ENCODE data around the gene DLGAP4.

Gene DLGAP4

DNA sequence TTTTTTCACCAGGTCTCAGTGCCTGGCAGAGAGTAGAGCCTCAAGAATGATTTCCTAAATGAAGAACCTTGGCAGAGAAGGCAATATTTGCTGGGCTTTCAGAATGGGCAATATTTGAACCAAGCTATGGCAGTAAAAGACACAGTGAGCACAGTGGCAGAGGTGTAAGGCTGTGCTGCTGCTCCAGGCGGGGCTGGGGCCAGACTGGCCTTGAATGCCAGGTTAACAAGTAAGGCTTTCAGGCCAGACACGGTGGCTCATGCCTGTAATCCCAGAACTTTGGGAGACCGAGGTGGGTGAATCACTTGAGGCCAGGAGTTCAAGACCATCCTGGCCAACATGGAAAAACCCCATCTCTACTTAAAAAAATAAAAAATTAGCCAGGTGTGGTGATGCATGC lies 226.7 kb downstream of the DLGAP4 start:
- no peaks in the 10 kb centered on the region for H3K27me3 ChIP-seq
- TF ChIP-seq, protein P1, sequence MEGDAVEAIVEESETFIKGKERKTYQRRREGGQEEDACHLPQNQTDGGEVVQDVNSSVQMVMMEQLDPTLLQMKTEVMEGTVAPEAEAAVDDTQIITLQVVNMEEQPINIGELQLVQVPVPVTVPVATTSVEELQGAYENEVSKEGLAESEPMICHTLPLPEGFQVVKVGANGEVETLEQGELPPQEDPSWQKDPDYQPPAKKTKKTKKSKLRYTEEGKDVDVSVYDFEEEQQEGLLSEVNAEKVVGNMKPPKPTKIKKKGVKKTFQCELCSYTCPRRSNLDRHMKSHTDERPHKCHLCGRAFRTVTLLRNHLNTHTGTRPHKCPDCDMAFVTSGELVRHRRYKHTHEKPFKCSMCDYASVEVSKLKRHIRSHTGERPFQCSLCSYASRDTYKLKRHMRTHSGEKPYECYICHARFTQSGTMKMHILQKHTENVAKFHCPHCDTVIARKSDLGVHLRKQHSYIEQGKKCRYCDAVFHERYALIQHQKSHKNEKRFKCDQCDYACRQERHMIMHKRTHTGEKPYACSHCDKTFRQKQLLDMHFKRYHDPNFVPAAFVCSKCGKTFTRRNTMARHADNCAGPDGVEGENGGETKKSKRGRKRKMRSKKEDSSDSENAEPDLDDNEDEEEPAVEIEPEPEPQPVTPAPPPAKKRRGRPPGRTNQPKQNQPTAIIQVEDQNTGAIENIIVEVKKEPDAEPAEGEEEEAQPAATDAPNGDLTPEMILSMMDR (IDR thresholded peaks at IDR 0.05): no peak
- no peak overlapping the region for H3K27ac ChIP-seq
- H3K4me1 ChIP-seq: peaks cover 0 to 22% (median 4%) of the 10 kb centered on the region in 4 donors
- H3K9me3 ChIP-seq: no peaks in the 10 kb centered on the region
- H3K36me3 ChIP-seq: peaks cover 8 to 12% (median 12%) of the 10 kb centered on the region in 3 donors
- intact Hi-C loops (cut with DNase I; ENCODE audit: low total_unique reads): no loop called here
- no peak overlapping the region for H3K4me3 ChIP-seq
- DNase-seq: peak in 1 of 2 donors; percentile 54

DNA sequence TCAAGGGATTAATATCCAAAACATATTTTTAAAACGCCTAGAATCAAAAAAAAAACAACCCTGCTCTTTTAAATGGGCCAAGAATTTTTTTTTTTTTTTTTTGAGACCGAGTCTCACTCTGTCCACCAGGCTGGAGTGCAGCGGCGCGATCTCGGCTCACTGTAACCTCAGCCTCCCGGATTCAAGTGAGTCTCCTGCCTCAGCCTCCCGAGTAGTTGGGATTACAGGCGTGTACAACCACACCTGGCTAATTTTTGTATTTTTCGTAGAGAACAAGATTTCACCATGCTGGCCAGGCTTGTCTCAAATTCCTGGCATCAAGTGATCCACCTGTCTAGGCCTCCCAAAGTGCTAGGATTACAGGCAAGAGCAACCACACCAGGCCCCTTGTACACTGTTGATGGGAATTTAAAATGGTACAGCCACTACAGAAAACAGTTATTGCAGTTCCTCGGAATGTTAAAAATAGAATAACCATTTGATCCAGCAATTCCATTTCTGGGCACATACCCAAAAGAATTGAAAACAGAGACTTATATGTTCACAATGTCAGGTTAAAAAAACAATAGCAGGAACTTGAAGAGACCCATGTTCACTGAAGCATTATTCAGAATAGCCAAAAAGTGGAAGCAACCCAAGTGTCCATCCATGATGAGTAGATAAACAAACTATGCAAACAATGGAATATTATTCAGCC lies 232.0 kb downstream of the DLGAP4 start:
- H3K36me3 ChIP-seq: peaks cover 0 to 5% (median 4%) of the 10 kb centered on the region in 3 donors
- TF ChIP-seq, protein P1 (IDR thresholded peaks at IDR 0.05): peak in 1 of 2 experiments; percentile 19
- DNase-seq: peak; percentile 19 to 66
- H3K4me3 ChIP-seq: peak overlapping the region in 1 of 2 donors; percentile 85
- H3K9me3 ChIP-seq: no peaks in the 10 kb centered on the region
- H3K4me1 ChIP-seq: peaks cover 0 to 54% (median 22%) of the 10 kb centered on the region in 4 donors
- peak overlapping the region; percentile 97 to 99 for H3K27ac ChIP-seq
- no peaks in the 10 kb centered on the region for H3K27me3 ChIP-seq
- intact Hi-C loops (cut with DNase I; ENCODE audit: low total_unique reads): no loop called here

GRCh38 chr20:36540551-36541211 lies 234.5 kb downstream of the DLGAP4 start:
- Histone ChIP-seq H3K4me1 (peaks cover 0 to 74% (median 41%) of the 10 kb centered on the region in 4 donors), H3K27ac (peak overlapping the region; percentile 97 to 99), H3K4me3 (peak overlapping the region; percentile 85 to 99), H3K36me3 (peaks cover 15 to 17% (median 17%) of the 10 kb centered on the region in 3 donors), H3K9me3 (no peaks in the 10 kb centered on the region), H3K27me3 (no peaks in the 10 kb centered on the region)
- TF ChIP-seq, protein P1 (IDR thresholded peaks at IDR 0.05): no peak
- intact Hi-C loops (cut with DNase I; ENCODE audit: low total_unique reads): no loop called here
- peak in 1 of 2 donors; percentile 72 for DNase-seq

DNA sequence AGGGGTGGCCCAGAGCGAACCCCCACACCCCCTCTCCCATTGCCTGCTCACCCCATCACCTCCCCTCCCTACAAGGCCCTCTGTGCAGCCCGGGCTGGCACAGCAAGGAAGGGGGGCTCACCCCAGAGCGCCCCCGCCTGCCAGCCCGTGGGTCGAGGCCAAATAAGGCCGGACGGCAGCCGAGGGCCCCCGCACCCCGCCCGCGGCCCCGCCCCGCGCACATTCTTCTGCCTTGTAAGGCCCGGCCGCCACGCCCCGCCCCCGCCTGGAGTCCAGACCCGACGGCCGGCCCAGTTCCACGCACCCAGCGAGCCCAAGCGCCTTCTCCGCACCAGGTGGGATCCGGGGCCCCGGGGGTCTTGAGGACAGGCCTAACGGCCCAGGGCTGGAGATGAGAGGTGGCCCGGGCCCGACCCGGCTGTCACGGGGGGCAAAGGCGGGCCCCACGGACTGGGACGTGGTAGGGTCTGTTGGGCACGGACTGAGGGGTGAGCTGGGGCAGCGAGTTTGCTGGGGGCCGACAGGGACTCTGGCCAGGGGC lies 235.2 kb downstream of the DLGAP4 start, which contains the start of gene MYL9:
MYL9 (plus strand) TSS at position 293 of the 541 bp plus-strand sequence. CDS start 3,366 bp downstream, outside the sequence.
- TF ChIP-seq, protein P1 (IDR thresholded peaks at IDR 0.05): no peak
- H3K27me3 ChIP-seq: no peaks in the 10 kb centered on the region
- peak within 1 kb of the TSS; percentile 85 to 99 for H3K4me3 ChIP-seq
- H3K27ac ChIP-seq: peak within 1 kb of the TSS; percentile 97 to 99
- no peaks in the 10 kb centered on the region for H3K9me3 ChIP-seq
- intact Hi-C loops (cut with DNase I; ENCODE audit: low total_unique reads): no loop called here
- peak; percentile 96 to 98 for DNase-seq
- H3K4me1 ChIP-seq: peaks cover 0 to 74% (median 47%) of the 10 kb centered on the region in 4 donors
- H3K36me3 ChIP-seq: peaks cover 21 to 24% (median 23%) of the 10 kb centered on the region in 3 donors

- Histone ChIP-seq H3K27ac (peak overlapping the region; percentile 97 to 99), H3K4me1 (peaks cover 0 to 77% (median 53%) of the 10 kb centered on the region in 4 donors), H3K9me3 (no peaks in the 10 kb centered on the region), H3K27me3 (no peaks in the 10 kb centered on the region), H3K4me3 (peak overlapping the region; percentile 85 to 99), H3K36me3 (peaks cover 27 to 30% (median 30%) of the 10 kb centered on the region in 3 donors)
- TF ChIP-seq, protein P1 (IDR thresholded peaks at IDR 0.05): peak; percentile 67 to 69
- intact Hi-C loops (cut with DNase I; ENCODE audit: low total_unique reads): loop anchor here (2.0 kb wide), 1 partner anchor 79 kb away; no protein-coding TSS in a partner anchor
- DNase-seq: peak; percentile 63 to 87
These were observed 235.8 kb downstream of the DLGAP4 start for GRCh38 chr20:36541768-36542488.

All from tibial artery (tissue), 4 donors.